OCI-LY1 (cell line): ENCODE results near the gene PLPPR3.

Source experiments
- EZH2 ChIP-seq: fragments of 200-600 bp; sonication (generic), shearing (Covaris generic); IDR thresholded peaks from 2 replicates; pipeline ENCODE4 v1.8.0; 2017; ENCODE audit warnings: borderline replicate concordance, mixed run types, mild to moderate bottlenecking, antibody characterized with exemption, low read length, moderate library complexity, mixed read lengths
- TF ChIP-seq, protein P1 (sequence below): fragments of 200-600 bp; sonication (generic), shearing (Covaris generic); IDR thresholded peaks from 2 replicates; pipeline ENCODE4 v1.5.1; 2017; ENCODE audit warnings: mild to moderate bottlenecking, antibody characterized with exemption, low read length, moderate library complexity, mixed read lengths

DNA sequence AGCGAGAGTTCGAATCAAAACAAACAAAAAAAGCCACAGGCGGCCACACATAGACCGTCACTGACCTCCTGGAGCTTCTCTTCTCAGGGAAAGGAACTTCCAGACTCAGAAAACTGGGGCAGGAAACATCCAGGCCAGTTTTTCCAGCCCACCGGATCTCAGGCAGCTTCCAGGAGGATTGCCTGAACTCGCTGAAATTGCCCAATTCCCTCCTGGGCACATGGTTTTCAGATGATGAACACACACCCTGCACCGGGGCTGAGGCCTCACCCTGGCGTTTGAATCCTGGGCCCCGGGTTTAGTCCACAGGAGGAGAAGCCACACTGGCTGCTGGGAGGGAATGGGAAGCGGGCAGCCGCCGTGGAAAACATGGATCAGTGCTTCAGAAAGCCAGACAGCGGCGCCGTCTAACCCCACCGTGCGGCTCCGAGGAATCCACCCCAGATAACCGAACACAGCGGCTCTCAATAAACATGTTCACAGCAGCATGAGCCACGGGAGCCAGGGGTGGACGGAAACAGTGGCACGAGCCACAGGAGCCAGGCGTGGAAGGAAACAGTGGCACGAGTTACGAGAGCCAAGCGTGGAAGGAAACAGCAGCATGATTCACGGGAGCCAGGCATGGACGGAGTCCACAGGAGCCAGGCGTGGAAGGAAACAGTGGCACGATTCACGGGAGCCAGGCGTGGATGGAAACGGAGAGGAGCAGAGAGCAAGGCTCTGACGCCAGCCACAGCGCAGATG is 42.7 kb downstream of the PLPPR3 start:
- TF ChIP-seq, protein P1, sequence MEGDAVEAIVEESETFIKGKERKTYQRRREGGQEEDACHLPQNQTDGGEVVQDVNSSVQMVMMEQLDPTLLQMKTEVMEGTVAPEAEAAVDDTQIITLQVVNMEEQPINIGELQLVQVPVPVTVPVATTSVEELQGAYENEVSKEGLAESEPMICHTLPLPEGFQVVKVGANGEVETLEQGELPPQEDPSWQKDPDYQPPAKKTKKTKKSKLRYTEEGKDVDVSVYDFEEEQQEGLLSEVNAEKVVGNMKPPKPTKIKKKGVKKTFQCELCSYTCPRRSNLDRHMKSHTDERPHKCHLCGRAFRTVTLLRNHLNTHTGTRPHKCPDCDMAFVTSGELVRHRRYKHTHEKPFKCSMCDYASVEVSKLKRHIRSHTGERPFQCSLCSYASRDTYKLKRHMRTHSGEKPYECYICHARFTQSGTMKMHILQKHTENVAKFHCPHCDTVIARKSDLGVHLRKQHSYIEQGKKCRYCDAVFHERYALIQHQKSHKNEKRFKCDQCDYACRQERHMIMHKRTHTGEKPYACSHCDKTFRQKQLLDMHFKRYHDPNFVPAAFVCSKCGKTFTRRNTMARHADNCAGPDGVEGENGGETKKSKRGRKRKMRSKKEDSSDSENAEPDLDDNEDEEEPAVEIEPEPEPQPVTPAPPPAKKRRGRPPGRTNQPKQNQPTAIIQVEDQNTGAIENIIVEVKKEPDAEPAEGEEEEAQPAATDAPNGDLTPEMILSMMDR: no peak
- no peak for TF ChIP-seq EZH2
